DOHH2 (cell line): Measurements from ENCODE around the gene MARCHF9.

ENCODE experiments used
- EZH2phosphoT487 ChIP-seq: fragments of 200-600 bp; sonication (generic); IDR thresholded peaks from 2 replicates; pipeline ENCODE4 v1.6.1; 2017; ENCODE audit warnings: borderline replicate concordance, mild to moderate bottlenecking, antibody characterized with exemption, low read length, moderate library complexity, mixed read lengths
- TF ChIP-seq, protein P1 (sequence below): fragments of 200-600 bp; sonication (generic); IDR thresholded peaks from one replicate; pipeline ENCODE4 v1.5.1; 2014; ENCODE audit warnings: antibody characterized with exemption, mild to moderate bottlenecking, low read depth, low read length; ENCODE audit not compliant: poor library complexity, severe bottlenecking

DNA sequence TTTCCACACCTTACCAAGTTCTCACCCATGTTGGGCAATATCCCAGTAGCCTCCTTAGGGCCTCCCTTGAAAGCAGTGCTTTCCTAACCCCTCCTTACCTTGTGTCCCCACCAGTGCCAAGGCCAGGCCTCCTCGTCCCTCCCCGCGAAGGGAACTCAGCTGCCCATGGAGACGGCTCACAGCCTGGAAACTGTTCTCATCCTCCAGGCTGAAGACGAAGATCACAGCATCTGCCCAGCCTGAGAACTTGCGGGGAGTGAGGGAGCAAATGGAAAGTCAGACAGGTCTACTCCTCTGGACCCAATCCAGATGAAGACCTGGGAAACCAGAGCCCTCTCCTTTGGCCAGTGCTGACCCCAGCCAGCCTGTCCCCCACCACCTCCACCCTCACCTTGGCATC, 21.0 kb upstream of the MARCHF9 start:
- TF ChIP-seq, protein P1, sequence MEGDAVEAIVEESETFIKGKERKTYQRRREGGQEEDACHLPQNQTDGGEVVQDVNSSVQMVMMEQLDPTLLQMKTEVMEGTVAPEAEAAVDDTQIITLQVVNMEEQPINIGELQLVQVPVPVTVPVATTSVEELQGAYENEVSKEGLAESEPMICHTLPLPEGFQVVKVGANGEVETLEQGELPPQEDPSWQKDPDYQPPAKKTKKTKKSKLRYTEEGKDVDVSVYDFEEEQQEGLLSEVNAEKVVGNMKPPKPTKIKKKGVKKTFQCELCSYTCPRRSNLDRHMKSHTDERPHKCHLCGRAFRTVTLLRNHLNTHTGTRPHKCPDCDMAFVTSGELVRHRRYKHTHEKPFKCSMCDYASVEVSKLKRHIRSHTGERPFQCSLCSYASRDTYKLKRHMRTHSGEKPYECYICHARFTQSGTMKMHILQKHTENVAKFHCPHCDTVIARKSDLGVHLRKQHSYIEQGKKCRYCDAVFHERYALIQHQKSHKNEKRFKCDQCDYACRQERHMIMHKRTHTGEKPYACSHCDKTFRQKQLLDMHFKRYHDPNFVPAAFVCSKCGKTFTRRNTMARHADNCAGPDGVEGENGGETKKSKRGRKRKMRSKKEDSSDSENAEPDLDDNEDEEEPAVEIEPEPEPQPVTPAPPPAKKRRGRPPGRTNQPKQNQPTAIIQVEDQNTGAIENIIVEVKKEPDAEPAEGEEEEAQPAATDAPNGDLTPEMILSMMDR: no peak
- no peak for TF ChIP-seq EZH2phosphoT487
